Ishikawa (cell line): ENCODE results near the gene ADK.

Source experiments
- CEBPB ChIP-seq: IDR thresholded peaks from 2 replicates; pipeline ENCODE4 v1.6.1; 2012
- CREB1 ChIP-seq: IDR thresholded peaks from 2 replicates; pipeline ENCODE4 v1.6.1; 2012; ENCODE audit warnings: low read depth
- EGR1 ChIP-seq: IDR thresholded peaks from 2 replicates; pipeline ENCODE4 v1.6.1; 2012
- EP300 ChIP-seq: IDR thresholded peaks from 2 replicates; pipeline ENCODE4 v1.6.1; 2012; ENCODE audit warnings: borderline replicate concordance
- FOXM1 ChIP-seq: IDR thresholded peaks from 2 replicates; pipeline ENCODE4 v1.6.1; 2012; ENCODE audit warnings: low read depth, borderline replicate concordance
- MAX ChIP-seq: IDR thresholded peaks from 2 replicates; pipeline ENCODE4 v1.6.1; 2012
- NFIC ChIP-seq: IDR thresholded peaks from 2 replicates; pipeline ENCODE4 v1.6.1; 2012
- REST ChIP-seq: IDR thresholded peaks from 2 replicates; pipeline ENCODE4 v1.6.1; 2012; ENCODE audit warnings: low read depth, mild to moderate bottlenecking
- TAF1 ChIP-seq: IDR thresholded peaks from 2 replicates; pipeline ENCODE4 v1.6.1; 2012; ENCODE audit warnings: low read depth, mild to moderate bottlenecking
- TCF12 ChIP-seq: IDR thresholded peaks from 2 replicates; pipeline ENCODE4 v1.6.1; 2012; ENCODE audit warnings: low read depth
- TEAD4 ChIP-seq: IDR thresholded peaks from 2 replicates; pipeline ENCODE4 v1.6.1; 2012
- YY1 ChIP-seq: IDR thresholded peaks from 2 replicates; pipeline ENCODE4 v1.6.1; 2012; ENCODE audit warnings: low read depth
- ZBTB7A ChIP-seq: IDR thresholded peaks from 2 replicates; pipeline ENCODE4 v1.6.1; 2012; ENCODE audit warnings: low read depth
- TF ChIP-seq, protein P1 (sequence below): IDR thresholded peaks from 2 replicates; pipeline ENCODE4 v1.6.1; 2012

DNA sequence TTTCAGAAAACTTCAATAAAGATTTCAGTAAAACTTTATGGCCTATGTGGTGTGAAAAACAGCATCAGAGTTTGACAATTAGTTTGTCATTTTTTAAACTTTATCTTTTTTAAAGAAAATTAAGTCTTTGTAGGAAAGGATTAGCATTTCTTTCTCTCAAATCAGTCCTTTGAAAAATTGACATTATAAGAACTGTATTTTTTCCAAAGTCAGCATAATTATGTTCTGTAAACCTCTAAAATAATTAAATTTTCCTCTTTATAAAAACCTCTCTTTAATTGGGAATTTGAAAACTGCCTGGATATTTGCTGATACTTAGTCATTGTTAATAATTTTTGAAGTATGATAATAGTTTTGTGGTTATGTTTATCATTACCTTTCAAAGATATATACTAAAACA, 448.7 kb downstream of the ADK start:
- TF ChIP-seq NFIC (no peak), CEBPB (no peak), MAX (no peak), EP300 (no peak), TCF12 (no peak), REST (no peak), FOXM1 (no peak), EGR1 (no peak), TAF1 (no peak), CREB1 (no peak), ZBTB7A (no peak), TEAD4 (no peak), YY1 (no peak)
- TF ChIP-seq, protein P1, sequence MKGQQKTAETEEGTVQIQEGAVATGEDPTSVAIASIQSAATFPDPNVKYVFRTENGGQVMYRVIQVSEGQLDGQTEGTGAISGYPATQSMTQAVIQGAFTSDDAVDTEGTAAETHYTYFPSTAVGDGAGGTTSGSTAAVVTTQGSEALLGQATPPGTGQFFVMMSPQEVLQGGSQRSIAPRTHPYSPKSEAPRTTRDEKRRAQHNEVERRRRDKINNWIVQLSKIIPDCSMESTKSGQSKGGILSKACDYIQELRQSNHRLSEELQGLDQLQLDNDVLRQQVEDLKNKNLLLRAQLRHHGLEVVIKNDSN, result no peak
